Ovary (tissue), 3 donors: Measurements from ENCODE around the gene CACNA1D.

Source experiments
- CTCF ChIP-seq, 3 donors: fragments of 450-650 bp in 2 of 3; fragments of 200-600 bp in 1 of 3; IDR thresholded peaks; one replicate each; pipeline versions ENCODE4 v1.5.1 to v1.8.0; 2016 to 2022; ENCODE audit warnings: antibody characterized with exemption in 3 of 3, mild to moderate bottlenecking in 1 of 3
- POLR2A ChIP-seq: fragments of 450-650 bp; IDR thresholded peaks from one replicate; pipeline ENCODE4 v1.6.1; 2017; ENCODE audit warnings: antibody characterized with exemption, mild to moderate bottlenecking, moderate library complexity
- donor health status: DM: no; HTN: no; CAD: no.

- TF ChIP-seq CTCF (IDR thresholded peaks at IDR 0.05): no peak
- TF ChIP-seq POLR2A: no peak
These were observed 12.3 kb downstream of the CACNA1D start for GRCh38 chr3:53506763-53507145.
